Kidney (tissue), 14 donors: Measurements from ENCODE around the gene TOMT. TPM values are rescaled to one million over a fixed set of nuclear protein-coding genes. Genes with fewer than 3 reads are reported as not detected.

Experiments used
- DNase-seq, 5 donors: peaks; one replicate each; pipeline ENCODE4 v3.0.0-alpha.2; 2013 to 2020
- FAIRE-seq: peaks from 2 replicates; lab custom pipeline; 2012; peaks lifted over from hg19 to GRCh38; lab: Jason Lieb, UNC
- H3K27ac ChIP-seq, 2 donors: one replicate each; pipeline ENCODE4 v1.7.0; 2013; ENCODE audit warnings: low read depth in 2 of 2, low read length in 2 of 2, inconsistent platforms in 1 of 2
- H3K27me3 ChIP-seq: one replicate; pipeline ENCODE4 v1.7.1; 2013; ENCODE audit warnings: low read length, inconsistent platforms; ENCODE audit not compliant: control insufficient read depth, insufficient read depth
- H3K36me3 ChIP-seq, 3 donors: one replicate each; pipeline versions ENCODE4 v1.7.0 to v1.7.1; 2013; ENCODE audit warnings: low read length in 3 of 3, control low read depth in 1 of 3, inconsistent platforms in 1 of 3; ENCODE audit not compliant: insufficient read depth in 3 of 3, control insufficient read depth in 2 of 3
- H3K4me1 ChIP-seq, 3 donors: one replicate each; pipeline versions ENCODE4 v1.7.0 to v1.7.1; 2013; ENCODE audit warnings: low read length in 3 of 3, inconsistent platforms in 1 of 3, low read depth in 1 of 3; ENCODE audit not compliant: control insufficient read depth in 2 of 3, insufficient read depth in 2 of 3
- H3K4me3 ChIP-seq, 3 donors: one replicate each; pipeline versions ENCODE4 v1.7.0 to v1.8.1; 2013; ENCODE audit warnings: low read length in 3 of 3, control low read depth in 1 of 3, inconsistent platforms in 1 of 3
- H3K9ac ChIP-seq, 3 donors: one replicate each; pipeline versions ENCODE4 v1.7.0 to v1.7.1; 2013; ENCODE audit warnings: low read length in 3 of 3, control low read depth in 1 of 3, inconsistent platforms in 1 of 3
- H3K9me3 ChIP-seq, 3 donors: one replicate each; pipeline versions ENCODE4 v1.7.0 to v1.7.1; 2013; ENCODE audit warnings: low read length in 3 of 3, control low read depth in 1 of 3, inconsistent platforms in 1 of 3; ENCODE audit not compliant: control insufficient read depth in 2 of 3, insufficient read depth in 1 of 3
- CTCF ChIP-seq: IDR thresholded peaks from 3 replicates; pipeline ENCODE4 v1.5.1; 2012; ENCODE audit warnings: mild to moderate bottlenecking, moderate library complexity, borderline replicate concordance; ENCODE audit not compliant: insufficient read depth; ENCODE audit errors: extremely low read depth
- intact Hi-C: fragments of 100-400 bp; cut with DNase I; formaldehyde crosslinking; loops from one replicate; pipeline ENCODE4 v1.11.1; 2022
- polyA plus RNA-seq: library from polyadenylated mRNA; stranded (reverse); fragments of 350-450 nt; fragmentation: Illumina TruSeq; extraction: RNeasy Lipid Tissue Mini Kit (QIAGEN cat#74804); gene quantifications from one replicate; pipeline ENCODE4 v1.2.3, GENCODE V29; 2014; ENCODE audit warnings: low read depth, low replicate concordance; ENCODE audit not compliant: insufficient read depth
- total RNA-seq: library from RNA; stranded (reverse); fragmentation: NEBNext Ultra II Directional; extraction: Animal tissue kit (Norgen Biotek cat#: 25700); gene quantifications from one replicate; pipeline ENCODE4 v1.2.1, GENCODE V29; 2021
- donor health status: control.
- donor health status: control.
- donor health status: control.
- donor health status: control.
- donor health status: control.
- donor health status: DM: yes; HTN: yes; CAD: no.
- donor health status: Normal renal cell carcinoma (clear cell type).

The TOMT gene
- total and polyA plus RNA-seq, 2 donors from 2014 or later: not detected

- no peak for TF ChIP-seq CTCF
- FAIRE-seq: no peak
Observed at GRCh38 chr11:72120930-72121329, 15.2 kb downstream of the TOMT start.

GRCh38 chr11:72122607-72123006 lies 16.9 kb downstream of the TOMT start:
- Histone ChIP-seq H3K9ac (no peak overlapping the region), H3K27me3 (no peaks in the 10 kb centered on the region), H3K9me3 (no peaks in the 10 kb centered on the region), H3K27ac (no peak overlapping the region), H3K36me3 (no peaks in the 10 kb centered on the region), H3K4me3 (no peak overlapping the region), H3K4me1 (peaks cover 0 to 11% (median 8%) of the 10 kb centered on the region in 3 donors)
- no peak for TF ChIP-seq CTCF
- FAIRE-seq (no peak), DNase-seq (no peak)
- intact Hi-C loops: no loop called here

More at GRCh38 chr11:72120930-72121329, 15.2 kb downstream of the TOMT start:
- Histone ChIP-seq H3K4me3 (no peak overlapping the region), H3K27ac (no peak overlapping the region), H3K4me1 (peaks cover 0 to 11% (median 8%) of the 10 kb centered on the region in 3 donors), H3K27me3 (no peaks in the 10 kb centered on the region), H3K36me3 (no peaks in the 10 kb centered on the region), H3K9me3 (no peaks in the 10 kb centered on the region), H3K9ac (no peak overlapping the region)
- intact Hi-C loops: no loop called here
- no peak for DNase-seq

GRCh38 chr11:72123117-72123653 lies 17.5 kb downstream of the TOMT start:
- H3K9ac ChIP-seq: peak overlapping the region in 2 of 3 donors; percentile 26 to 46
- TF ChIP-seq CTCF: no peak
- no peak overlapping the region for H3K4me3 ChIP-seq
- peak overlapping the region; percentile 63 to 80 for H3K27ac ChIP-seq
- no peaks in the 10 kb centered on the region for H3K36me3 ChIP-seq
- FAIRE-seq (no peak), DNase-seq (peak in 2 of 5 donors; percentile 3 to 31)
- no peaks in the 10 kb centered on the region for H3K27me3 ChIP-seq
- intact Hi-C loops: no loop called here
- peaks cover 0 to 11% (median 8%) of the 10 kb centered on the region in 3 donors for H3K4me1 ChIP-seq
- H3K9me3 ChIP-seq: peaks cover 0 to 4% (median 0%) of the 10 kb centered on the region in 3 donors
